Measurements from ENCODE around the gene DEDD. TPM values are rescaled to one million over a fixed set of nuclear protein-coding genes. Genes with fewer than 3 reads are reported as not detected.
A peak's percentile ranks its signal among the peaks of the same experiment; 100 is the strongest.

The DEDD gene
- total RNA-seq, 1 experiment from 2014 or later = 39.2 TPM

DNA sequence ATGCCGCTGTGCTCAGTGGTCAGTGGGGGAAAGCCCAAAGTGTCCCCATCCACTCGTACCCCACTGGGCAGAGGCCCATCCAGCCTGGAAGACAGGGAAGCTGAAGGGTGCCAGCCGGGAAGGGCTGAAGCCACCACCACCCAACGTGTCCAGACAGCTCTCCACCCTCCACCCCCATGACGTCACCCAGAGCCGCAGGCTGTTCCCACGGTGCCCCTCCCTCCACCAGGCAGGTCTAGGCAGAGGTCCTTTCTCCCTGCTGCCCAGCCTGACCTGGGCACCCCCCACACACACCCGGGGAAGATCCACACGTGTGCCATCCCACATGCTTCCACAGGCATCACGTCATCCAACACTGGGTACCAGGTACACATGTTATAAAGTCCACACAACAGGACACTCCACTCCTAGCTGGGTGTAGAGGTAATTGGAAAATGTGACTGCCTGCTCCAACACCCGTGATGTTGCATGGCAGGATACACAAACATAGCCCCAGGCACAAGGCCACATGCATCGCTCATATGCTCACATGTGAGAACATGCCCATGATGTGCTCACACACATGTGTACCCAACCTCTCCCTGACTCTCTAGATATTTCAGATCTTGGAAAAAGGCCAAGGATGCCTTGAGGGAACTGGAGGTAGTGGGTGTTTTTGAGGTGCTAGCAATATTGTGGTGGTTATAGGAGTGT lies 57.6 kb downstream of the DEDD start:
- peaks cover 7% of the 10 kb centered on the region for H3K4me1 Mint-ChIP-seq
- ATAC-seq = no peak
- ChIA-PET CTCF (no interaction called here), POLR2A (no interaction called here)
- no peak for TF ChIP-seq GRHL2 (CRISPR knock-in tag; IDR thresholded peaks at IDR 0.05; ENCODE audit: insufficient replicate concordance, severe bottlenecking)
- 0 out of 2 replicates have a peak, but pooled peaks have one; percentile 12 for TF ChIP-seq GABPB1 (CRISPR knock-in tag; IDR thresholded peaks at IDR 0.05)
- TF ChIP-seq, protein P1, sequence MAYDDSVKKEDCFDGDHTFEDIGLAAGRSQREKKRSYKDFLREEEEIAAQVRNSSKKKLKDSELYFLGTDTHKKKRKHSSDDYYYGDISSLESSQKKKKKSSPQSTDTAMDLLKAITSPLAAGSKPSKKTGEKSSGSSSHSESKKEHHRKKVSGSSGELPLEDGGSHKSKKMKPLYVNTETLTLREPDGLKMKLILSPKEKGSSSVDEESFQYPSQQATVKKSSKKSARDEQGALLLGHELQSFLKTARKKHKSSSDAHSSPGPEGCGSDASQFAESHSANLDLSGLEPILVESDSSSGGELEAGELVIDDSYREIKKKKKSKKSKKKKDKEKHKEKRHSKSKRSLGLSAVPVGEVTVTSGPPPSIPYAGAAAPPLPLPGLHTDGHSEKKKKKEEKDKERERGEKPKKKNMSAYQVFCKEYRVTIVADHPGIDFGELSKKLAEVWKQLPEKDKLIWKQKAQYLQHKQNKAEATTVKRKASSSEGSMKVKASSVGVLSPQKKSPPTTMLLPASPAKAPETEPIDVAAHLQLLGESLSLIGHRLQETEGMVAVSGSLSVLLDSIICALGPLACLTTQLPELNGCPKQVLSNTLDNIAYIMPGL (CRISPR knock-in tag; IDR thresholded peaks at IDR 0.05) = no peak
- TF ChIP-seq FOXP1 (CRISPR knock-in tag; IDR thresholded peaks at IDR 0.05; ENCODE audit: borderline replicate concordance) = no peak
- no peak for TF ChIP-seq ZNF416 (CRISPR knock-in tag; IDR thresholded peaks at IDR 0.05)
- TF ChIP-seq ESRRA (CRISPR knock-in tag; IDR thresholded peaks at IDR 0.05; ENCODE audit: borderline replicate concordance) = peak; percentile 42; the same call in 1 of the 2 replicates
- no peak for TF ChIP-seq PREB (CRISPR knock-in tag; IDR thresholded peaks at IDR 0.05; ENCODE audit: borderline replicate concordance)
- no peak for TF ChIP-seq SMAD3 (CRISPR knock-in tag; IDR thresholded peaks at IDR 0.05; ENCODE audit: borderline replicate concordance)
- no peak for TF ChIP-seq NR3C1 (CRISPR knock-in tag; conservative IDR thresholded peaks at IDR 0.05; ENCODE audit: low read depth)
- no peak for TF ChIP-seq CBFB (CRISPR knock-in tag; IDR thresholded peaks at IDR 0.05; ENCODE audit: low read depth)
- TF ChIP-seq, protein P2, sequence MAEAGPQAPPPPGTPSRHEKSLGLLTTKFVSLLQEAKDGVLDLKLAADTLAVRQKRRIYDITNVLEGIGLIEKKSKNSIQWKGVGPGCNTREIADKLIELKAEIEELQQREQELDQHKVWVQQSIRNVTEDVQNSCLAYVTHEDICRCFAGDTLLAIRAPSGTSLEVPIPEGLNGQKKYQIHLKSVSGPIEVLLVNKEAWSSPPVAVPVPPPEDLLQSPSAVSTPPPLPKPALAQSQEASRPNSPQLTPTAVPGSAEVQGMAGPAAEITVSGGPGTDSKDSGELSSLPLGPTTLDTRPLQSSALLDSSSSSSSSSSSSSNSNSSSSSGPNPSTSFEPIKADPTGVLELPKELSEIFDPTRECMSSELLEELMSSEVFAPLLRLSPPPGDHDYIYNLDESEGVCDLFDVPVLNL (CRISPR knock-in tag; IDR thresholded peaks at IDR 0.05; ENCODE audit: borderline replicate concordance, low read depth) = no peak
- no peaks in the 10 kb centered on the region for H3K36me3 Mint-ChIP-seq
- no peaks in the 10 kb centered on the region for H3K27me3 Mint-ChIP-seq (ENCODE audit: low read depth)
- no peaks in the 10 kb centered on the region for H3K9me3 Mint-ChIP-seq
- H3K27ac Mint-ChIP-seq = peak overlapping the region; percentile 60; the same call in 1 of the 2 replicates
- no peak overlapping the region for H3K4me3 Mint-ChIP-seq
- no peak for DNase-seq (ENCODE audit: low spot score)

DNA sequence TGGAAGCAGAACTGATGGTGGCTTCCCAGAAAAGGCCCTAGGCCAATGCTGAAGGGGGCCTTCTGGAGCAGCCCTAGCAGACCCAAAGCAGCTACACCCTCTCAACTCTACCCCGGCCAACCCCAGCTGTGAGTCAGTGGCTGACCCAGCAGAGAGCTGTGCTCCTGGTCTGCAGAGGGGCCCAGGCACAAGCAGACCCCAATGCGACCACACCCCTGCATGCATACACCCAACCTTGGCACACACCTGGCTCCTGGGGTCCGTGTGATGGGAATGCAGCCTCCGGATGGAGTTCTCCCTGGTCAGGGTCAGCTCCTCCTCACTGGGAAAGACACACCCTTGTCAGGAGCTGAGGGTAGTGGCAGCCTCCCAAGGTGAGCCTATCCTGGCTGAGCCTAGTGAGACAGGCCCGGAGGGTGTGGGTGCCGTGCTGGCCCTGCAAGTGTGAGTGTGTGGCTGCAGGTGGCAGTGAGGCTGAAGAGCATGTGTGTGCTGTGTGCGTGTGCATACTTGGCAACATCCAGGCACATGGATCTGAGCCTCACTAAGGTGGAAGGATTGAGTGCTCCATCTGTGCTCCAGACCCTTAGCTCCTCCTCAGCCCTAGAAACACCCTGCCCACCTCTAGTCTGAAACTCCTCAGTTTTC lies 58.9 kb downstream of the DEDD start:
- ChIA-PET CTCF (interaction anchor here (0.6 to 0.9 kb wide), 3 partner anchors 16 to 119 kb away, joined by 3 to 5 read pairs (median 3); partner anchors contain the start of genes ITLN2 and NECTIN4), POLR2A (no interaction called here)
- Mint-ChIP-seq H3K4me3 (no peak overlapping the region), H3K27ac (no peak overlapping the region; the same call in 1 of the 2 replicates), H3K4me1 (peaks cover 15% of the 10 kb centered on the region), H3K9me3 (no peaks in the 10 kb centered on the region), H3K27me3 (ENCODE audit: low read depth) (no peaks in the 10 kb centered on the region), H3K36me3 (no peaks in the 10 kb centered on the region)
- ATAC-seq = peak; percentile 47
- no peak for DNase-seq (ENCODE audit: low spot score)
- TF ChIP-seq GTF2I (CRISPR knock-in tag; conservative IDR thresholded peaks at IDR 0.05) (no peak), RORB (CRISPR knock-in tag; IDR thresholded peaks at IDR 0.05) (no peak), FOXK1 (CRISPR knock-in tag; IDR thresholded peaks at IDR 0.05) (no peak), TEAD1 (CRISPR knock-in tag; IDR thresholded peaks at IDR 0.05) (no peak), TP53 (CRISPR knock-in tag; IDR thresholded peaks at IDR 0.05) (no peak)

- DNase-seq (ENCODE audit: low spot score) (no peak), ATAC-seq (no peak)
- Mint-ChIP-seq H3K27ac (no peak overlapping the region), H3K4me3 (no peak overlapping the region), H3K27me3 (ENCODE audit: low read depth) (no peaks in the 10 kb centered on the region), H3K36me3 (no peaks in the 10 kb centered on the region), H3K4me1 (peaks cover 21% of the 10 kb centered on the region), H3K9me3 (no peaks in the 10 kb centered on the region)
- CTCF ChIA-PET = interaction anchor here (0.5 to 4.1 kb wide), 7 partner anchors 11 to 475 kb away, joined by 5 to 109 read pairs (median 6); partner anchors contain the start of genes KLHDC9 and NECTIN4
- POLR2A ChIA-PET = no interaction called here
- TF ChIP-seq ETV6 (CRISPR knock-in tag; IDR thresholded peaks at IDR 0.05) (no peak), CREB1 (CRISPR knock-in tag; IDR thresholded peaks at IDR 0.05) (no peak)
- TF ChIP-seq, protein P3, sequence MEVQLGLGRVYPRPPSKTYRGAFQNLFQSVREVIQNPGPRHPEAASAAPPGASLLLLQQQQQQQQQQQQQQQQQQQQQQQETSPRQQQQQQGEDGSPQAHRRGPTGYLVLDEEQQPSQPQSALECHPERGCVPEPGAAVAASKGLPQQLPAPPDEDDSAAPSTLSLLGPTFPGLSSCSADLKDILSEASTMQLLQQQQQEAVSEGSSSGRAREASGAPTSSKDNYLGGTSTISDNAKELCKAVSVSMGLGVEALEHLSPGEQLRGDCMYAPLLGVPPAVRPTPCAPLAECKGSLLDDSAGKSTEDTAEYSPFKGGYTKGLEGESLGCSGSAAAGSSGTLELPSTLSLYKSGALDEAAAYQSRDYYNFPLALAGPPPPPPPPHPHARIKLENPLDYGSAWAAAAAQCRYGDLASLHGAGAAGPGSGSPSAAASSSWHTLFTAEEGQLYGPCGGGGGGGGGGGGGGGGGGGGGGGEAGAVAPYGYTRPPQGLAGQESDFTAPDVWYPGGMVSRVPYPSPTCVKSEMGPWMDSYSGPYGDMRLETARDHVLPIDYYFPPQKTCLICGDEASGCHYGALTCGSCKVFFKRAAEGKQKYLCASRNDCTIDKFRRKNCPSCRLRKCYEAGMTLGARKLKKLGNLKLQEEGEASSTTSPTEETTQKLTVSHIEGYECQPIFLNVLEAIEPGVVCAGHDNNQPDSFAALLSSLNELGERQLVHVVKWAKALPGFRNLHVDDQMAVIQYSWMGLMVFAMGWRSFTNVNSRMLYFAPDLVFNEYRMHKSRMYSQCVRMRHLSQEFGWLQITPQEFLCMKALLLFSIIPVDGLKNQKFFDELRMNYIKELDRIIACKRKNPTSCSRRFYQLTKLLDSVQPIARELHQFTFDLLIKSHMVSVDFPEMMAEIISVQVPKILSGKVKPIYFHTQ (CRISPR knock-in tag; IDR thresholded peaks at IDR 0.05) = no peak
These were observed 59.6 kb downstream of the DEDD start for GRCh38 chr1:161072751-161073449.

All from WTC11 (cell line).